Hepatocyte (in vitro differentiated cells): ENCODE data around the gene KMT2B. TPM values are rescaled to one million over a fixed set of nuclear protein-coding genes. Genes with fewer than 3 reads are reported as not detected.

ENCODE experiments used
- DNase-seq: peaks from one replicate; pipeline ENCODE4 v3.0.0-alpha.2; 2016; ENCODE audit warnings: low spot score
- H2AFZ ChIP-seq: fragments of 200-600 bp; sonication (generic); 2 replicates; pipeline ENCODE4 v1.6.0; 2016; ENCODE audit warnings: antibody characterized with exemption, mild to moderate bottlenecking
- H3K27ac ChIP-seq: fragments of 200-600 bp; sonication (generic); 2 replicates; pipeline ENCODE4 v1.5.1; 2016; ENCODE audit warnings: mild to moderate bottlenecking
- H3K27me3 ChIP-seq: fragments of 200-600 bp; sonication (generic); 2 replicates; pipeline ENCODE4 v1.6.1; 2016
- H3K36me3 ChIP-seq: fragments of 200-600 bp; sonication (generic); replicated peaks from 2 replicates; pipeline ENCODE4 v1.5.1; 2016; ENCODE audit warnings: low read depth; ENCODE audit not compliant: insufficient read depth
- H3K4me1 ChIP-seq: fragments of 200-600 bp; sonication (generic); 2 replicates; pipeline ENCODE4 v1.5.1; 2016; ENCODE audit warnings: mild to moderate bottlenecking, moderate library complexity; ENCODE audit not compliant: insufficient read depth
- H3K4me2 ChIP-seq: fragments of 200-600 bp; sonication (generic); 2 replicates; pipeline ENCODE4 v1.6.0; 2016
- H3K4me3 ChIP-seq: fragments of 200-600 bp; sonication (generic); 2 replicates; pipeline ENCODE4 v1.5.1; 2016; ENCODE audit warnings: mild to moderate bottlenecking
- H3K79me2 ChIP-seq: fragments of 200-600 bp; sonication (generic); 2 replicates; pipeline ENCODE4 v1.6.0; 2017; ENCODE audit warnings: mild to moderate bottlenecking
- H3K9me2 ChIP-seq: fragments of 200-600 bp; sonication (generic); replicated peaks from 2 replicates; pipeline ENCODE4 v1.6.0; 2017; ENCODE audit warnings: mild to moderate bottlenecking; ENCODE audit not compliant: insufficient read depth
- H3K9me3 ChIP-seq: fragments of 200-600 bp; sonication (generic); 2 replicates; pipeline ENCODE4 v1.5.1; 2016; ENCODE audit warnings: low read depth, mild to moderate bottlenecking
- H4K20me1 ChIP-seq: fragments of 200-600 bp; sonication (generic); 2 replicates; pipeline ENCODE4 v1.6.0; 2016; ENCODE audit warnings: mild to moderate bottlenecking; ENCODE audit not compliant: insufficient read depth, poor library complexity, severe bottlenecking
- EZH2 ChIP-seq: fragments of 200-600 bp; sonication (generic); IDR thresholded peaks from 2 replicates; pipeline ENCODE4 v1.6.1; 2016; ENCODE audit warnings: antibody characterized with exemption, mild to moderate bottlenecking, borderline replicate concordance
- EZH2phosphoT487 ChIP-seq: fragments of 200-600 bp; sonication (generic); IDR thresholded peaks from one replicate; pipeline ENCODE4 v1.6.1; 2018; ENCODE audit warnings: antibody characterized with exemption, mild to moderate bottlenecking, low read depth, moderate library complexity; ENCODE audit not compliant: unreplicated experiment, severe bottlenecking
- WGBS: methylation state at CpG from one replicate; pipeline ENCODE4 v1.1.6; 2016; ENCODE audit warnings: low lambda C conversion rate; ENCODE audit errors: missing lambda C conversion rate; 5-methylcytosine and 5-hydroxymethylcytosine counted together
- polyA plus RNA-seq: library from polyadenylated mRNA; unstranded; fragments of >200 nt; fragmentation: Nextera tagmentation; extraction: Ambion mirVana; gene quantifications from 2 replicates; pipeline ENCODE4 v1.2.1, GENCODE V29; 2016
- total RNA-seq: library from RNA; depleted of rRNA; stranded (reverse); fragments of >200 nt; gene quantifications from 2 replicates; pipeline ENCODE4 v1.2.3, GENCODE V29; 2014
- TF ChIP-seq, protein P1 (sequence below): fragments of 200-600 bp; sonication (generic); IDR thresholded peaks from 2 replicates; pipeline ENCODE4 v1.5.1; 2016; ENCODE audit warnings: antibody characterized with exemption, mild to moderate bottlenecking; ENCODE audit not compliant: poor library complexity

Gene KMT2B
- total and polyA plus RNA-seq, 2 experiments from 2014 or later = 9.3 to 12.8 TPM

DNA sequence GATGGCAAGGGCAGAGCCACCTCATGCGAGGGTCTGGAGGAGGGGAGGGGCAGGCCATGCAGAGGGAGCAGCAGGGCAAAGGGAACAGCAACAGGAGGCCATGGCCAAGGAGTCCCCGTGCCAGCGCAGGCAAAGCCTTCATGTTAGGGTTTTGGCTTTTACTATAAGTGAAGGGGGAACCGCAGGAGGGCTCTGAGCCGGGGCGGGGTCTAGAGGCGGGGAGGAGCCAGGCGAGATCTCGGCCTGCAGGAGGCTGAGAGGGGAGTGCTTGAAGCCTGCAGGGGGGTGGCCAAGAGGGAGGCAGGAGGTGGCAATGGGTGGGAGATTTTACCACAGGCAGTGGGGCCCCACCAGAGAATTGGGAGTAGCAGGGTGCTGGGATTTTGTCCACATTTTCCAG lies 63.8 kb downstream of the KMT2B start:
- Histone ChIP-seq H3K36me3 (no peaks in the 10 kb centered on the region), H3K4me1 (peaks cover 4% of the 10 kb centered on the region), H3K79me2 (no peaks in the 10 kb centered on the region), H4K20me1 (no peaks in the 10 kb centered on the region), H3K9me2 (no peaks in the 10 kb centered on the region), H3K27me3 (no peaks in the 10 kb centered on the region), H2AFZ (no peak overlapping the region), H3K27ac (no peak overlapping the region), H3K4me2 (no peak overlapping the region), H3K9me3 (no peaks in the 10 kb centered on the region), H3K4me3 (no peak overlapping the region)
- TF ChIP-seq EZH2phosphoT487 (no peak), EZH2 (no peak)
- TF ChIP-seq, protein P1, sequence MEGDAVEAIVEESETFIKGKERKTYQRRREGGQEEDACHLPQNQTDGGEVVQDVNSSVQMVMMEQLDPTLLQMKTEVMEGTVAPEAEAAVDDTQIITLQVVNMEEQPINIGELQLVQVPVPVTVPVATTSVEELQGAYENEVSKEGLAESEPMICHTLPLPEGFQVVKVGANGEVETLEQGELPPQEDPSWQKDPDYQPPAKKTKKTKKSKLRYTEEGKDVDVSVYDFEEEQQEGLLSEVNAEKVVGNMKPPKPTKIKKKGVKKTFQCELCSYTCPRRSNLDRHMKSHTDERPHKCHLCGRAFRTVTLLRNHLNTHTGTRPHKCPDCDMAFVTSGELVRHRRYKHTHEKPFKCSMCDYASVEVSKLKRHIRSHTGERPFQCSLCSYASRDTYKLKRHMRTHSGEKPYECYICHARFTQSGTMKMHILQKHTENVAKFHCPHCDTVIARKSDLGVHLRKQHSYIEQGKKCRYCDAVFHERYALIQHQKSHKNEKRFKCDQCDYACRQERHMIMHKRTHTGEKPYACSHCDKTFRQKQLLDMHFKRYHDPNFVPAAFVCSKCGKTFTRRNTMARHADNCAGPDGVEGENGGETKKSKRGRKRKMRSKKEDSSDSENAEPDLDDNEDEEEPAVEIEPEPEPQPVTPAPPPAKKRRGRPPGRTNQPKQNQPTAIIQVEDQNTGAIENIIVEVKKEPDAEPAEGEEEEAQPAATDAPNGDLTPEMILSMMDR = no peak
- WGBS = 85% methylated on average over 8 of the region's 9 CpGs
- DNase-seq = no peak

DNA sequence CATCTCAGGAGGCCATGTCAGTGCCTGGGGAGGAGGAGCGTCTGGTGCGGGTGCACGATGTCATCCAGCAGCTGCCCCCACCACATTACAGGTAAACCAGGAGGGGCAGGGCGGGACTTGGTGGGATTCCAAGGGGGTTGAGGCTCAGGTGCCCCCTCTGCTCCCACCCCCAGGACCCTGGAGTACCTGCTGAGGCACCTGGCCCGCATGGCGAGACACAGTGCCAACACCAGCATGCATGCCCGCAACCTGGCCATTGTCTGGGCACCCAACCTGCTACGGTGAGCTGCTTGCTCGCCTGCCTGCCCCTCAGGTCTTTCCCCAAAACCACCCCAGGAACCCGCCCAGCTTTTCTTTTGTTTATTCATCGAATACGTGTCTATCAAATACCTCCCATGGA lies 64.8 kb downstream of the KMT2B start:
- H4K20me1 ChIP-seq = no peaks in the 10 kb centered on the region
- no peak overlapping the region for H3K4me3 ChIP-seq
- TF ChIP-seq EZH2phosphoT487 (no peak), EZH2 (no peak)
- TF ChIP-seq, protein P1 = no peak
- H3K4me2 ChIP-seq = no peak overlapping the region
- H2AFZ ChIP-seq = no peak overlapping the region
- H3K27ac ChIP-seq = no peak overlapping the region
- H3K36me3 ChIP-seq = no peaks in the 10 kb centered on the region
- H3K4me1 ChIP-seq = no peaks in the 10 kb centered on the region
- WGBS = 98% methylated on average over 12 of the region's 12 CpGs
- H3K9me2 ChIP-seq = no peaks in the 10 kb centered on the region
- no peaks in the 10 kb centered on the region for H3K27me3 ChIP-seq
- DNase-seq = no peak
- no peaks in the 10 kb centered on the region for H3K9me3 ChIP-seq
- H3K79me2 ChIP-seq = no peaks in the 10 kb centered on the region

DNA sequence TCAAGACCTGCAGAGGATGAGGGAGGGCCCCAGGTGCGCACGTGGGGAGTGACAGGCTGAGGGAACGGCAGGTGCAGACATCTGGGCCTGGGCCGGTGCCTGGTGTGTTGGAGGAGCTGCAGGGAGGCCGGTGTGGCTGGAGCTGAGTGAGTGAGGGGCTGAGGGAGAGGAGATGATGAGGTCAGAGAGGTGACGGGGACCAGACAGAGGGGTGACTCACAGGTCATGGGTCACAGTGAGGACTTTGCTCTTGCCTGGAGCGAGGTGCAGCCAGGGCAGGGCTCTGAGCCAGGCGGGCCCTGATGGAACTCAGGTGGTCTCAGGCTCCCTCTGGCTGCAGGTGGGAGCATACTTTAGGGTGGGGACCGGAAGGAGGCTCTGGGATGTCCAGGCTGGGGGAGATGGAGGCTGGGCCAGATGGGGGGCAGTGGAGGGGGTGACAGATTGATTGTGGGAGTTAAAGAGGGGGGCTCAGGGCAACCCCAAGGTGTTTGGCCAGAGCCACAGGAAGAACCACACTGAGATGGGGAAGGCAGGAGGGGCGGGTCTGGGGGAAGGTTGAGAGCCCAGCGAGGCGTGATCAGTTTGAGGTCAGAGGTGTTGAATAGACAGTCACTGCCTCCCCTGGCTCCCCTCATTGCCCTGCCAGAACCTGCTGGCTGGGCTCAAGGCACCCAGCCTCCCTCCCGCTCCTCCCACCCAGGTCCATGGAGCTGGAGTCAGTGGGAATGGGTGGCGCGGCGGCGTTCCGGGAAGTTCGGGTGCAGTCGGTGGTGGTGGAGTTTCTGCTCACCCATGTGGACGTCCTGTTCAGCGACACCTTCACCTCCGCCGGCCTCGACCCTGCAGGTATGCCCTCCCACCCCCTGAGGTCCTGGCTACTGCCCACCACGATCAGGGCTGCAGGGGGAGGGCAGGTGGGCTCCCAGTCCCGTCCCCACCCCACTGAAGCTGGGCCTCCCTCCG lies 65.9 kb downstream of the KMT2B start:
- Histone ChIP-seq H3K4me1 (no peaks in the 10 kb centered on the region), H3K27ac (no peak overlapping the region), H3K27me3 (no peaks in the 10 kb centered on the region), H3K4me3 (no peak overlapping the region), H3K9me3 (no peaks in the 10 kb centered on the region), H2AFZ (no peak overlapping the region), H3K9me2 (no peaks in the 10 kb centered on the region), H3K36me3 (no peaks in the 10 kb centered on the region), H3K79me2 (no peaks in the 10 kb centered on the region), H4K20me1 (no peaks in the 10 kb centered on the region), H3K4me2 (peak overlapping the region; percentile 29)
- TF ChIP-seq EZH2 (no peak), EZH2phosphoT487 (no peak)
- 67% methylated on average over 15 of the region's 28 CpGs for WGBS
- DNase-seq = no peak

DNA sequence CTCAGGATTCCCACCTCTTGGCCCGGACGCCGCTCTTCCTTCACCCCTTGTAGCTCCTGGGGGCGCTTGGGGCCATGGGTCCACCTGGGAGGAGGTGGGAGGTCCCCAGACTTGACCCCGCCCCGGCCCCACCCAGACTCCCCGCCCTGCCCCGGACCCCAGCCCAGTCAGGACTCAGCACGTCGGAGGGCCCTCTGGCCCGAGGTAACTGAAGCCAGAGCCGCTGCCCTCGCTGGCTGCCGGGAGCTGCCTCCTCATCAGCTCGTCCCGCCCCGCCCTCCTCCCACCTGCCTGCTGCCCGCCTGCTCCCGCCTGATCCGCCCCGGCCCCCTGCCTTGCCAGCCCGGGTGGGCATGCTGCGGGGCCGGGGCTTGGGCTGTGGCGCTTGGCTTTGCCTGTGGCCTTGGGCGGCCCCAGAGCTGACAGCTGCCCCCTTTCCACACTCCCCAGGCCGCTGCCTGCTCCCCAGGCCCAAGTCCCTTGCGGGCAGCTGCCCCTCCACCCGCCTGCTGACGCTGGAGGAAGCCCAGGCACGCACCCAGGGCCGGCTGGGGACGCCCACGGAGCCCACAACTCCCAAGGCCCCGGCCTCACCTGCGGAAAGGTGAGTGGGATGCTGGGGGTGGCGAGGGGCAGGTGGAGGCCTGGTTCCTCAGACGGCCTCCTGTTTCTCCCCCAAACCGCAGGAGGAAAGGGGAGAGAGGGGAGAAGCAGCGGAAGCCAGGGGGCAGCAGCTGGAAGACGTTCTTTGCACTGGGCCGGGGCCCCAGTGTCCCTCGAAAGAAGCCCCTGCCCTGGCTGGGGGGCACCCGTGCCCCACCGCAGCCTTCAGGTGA lies 66.9 kb downstream of the KMT2B start:
- no peaks in the 10 kb centered on the region for H3K36me3 ChIP-seq
- DNase-seq = peak; percentile 46
- H3K4me3 ChIP-seq = no peak overlapping the region
- H4K20me1 ChIP-seq = no peaks in the 10 kb centered on the region
- no peak overlapping the region for H2AFZ ChIP-seq
- no peaks in the 10 kb centered on the region for H3K9me3 ChIP-seq
- H3K4me2 ChIP-seq = peak overlapping the region; percentile 29
- no peaks in the 10 kb centered on the region for H3K9me2 ChIP-seq
- H3K27ac ChIP-seq = no peak overlapping the region
- no peaks in the 10 kb centered on the region for H3K27me3 ChIP-seq
- H3K79me2 ChIP-seq = no peaks in the 10 kb centered on the region
- WGBS = 66% methylated on average over 18 of the region's 45 CpGs
- TF ChIP-seq EZH2 (no peak), EZH2phosphoT487 (no peak)
- TF ChIP-seq, protein P1 = no peak
- no peaks in the 10 kb centered on the region for H3K4me1 ChIP-seq
